Spleen (tissue), 11 donors: Measurements from ENCODE around the gene CLCN5. TPM values are rescaled to one million over a fixed set of nuclear protein-coding genes. Genes with fewer than 3 reads are reported as not detected.

Experiments used
- DNase-seq: peaks from one replicate; pipeline ENCODE4 v3.0.0-alpha.2; 2020
- H3K27ac ChIP-seq, 8 donors: fragments of 200-600 bp; sonication (generic) in 7 of 8; 1 replicate in 4 of 8; 2 replicates in 4 of 8; pipeline versions ENCODE4 v1.5.0 to v1.8.0; 2016 to 2021; ENCODE audit warnings: inconsistent platforms in 4 of 8, mild to moderate bottlenecking in 4 of 8, moderate library complexity in 1 of 8
- H3K27me3 ChIP-seq, 7 donors: fragments of 200-600 bp; sonication (generic) in 6 of 7; replicated peaks in 1 of 7; 1 replicate in 4 of 7; 2 replicates in 3 of 7; pipeline versions ENCODE4 v1.5.0 to v1.8.0; 2016 to 2021; ENCODE audit warnings: inconsistent platforms in 3 of 7, mild to moderate bottlenecking in 1 of 7
- H3K36me3 ChIP-seq, 6 donors: fragments of 200-600 bp; sonication (generic) in 5 of 6; 1 replicate in 4 of 6; 2 replicates in 2 of 6; pipeline versions ENCODE4 v1.5.0 to v1.8.0; 2016 to 2021; ENCODE audit warnings: inconsistent platforms in 2 of 6
- H3K4me1 ChIP-seq, 6 donors: fragments of 200-600 bp; sonication (generic) in 5 of 6; 1 replicate in 3 of 6; 2 replicates in 3 of 6; pipeline versions ENCODE4 v1.5.0 to v1.8.0; 2016 to 2021; ENCODE audit warnings: inconsistent platforms in 3 of 6
- H3K4me3 ChIP-seq, 8 donors: fragments of 200-600 bp; sonication (generic) in 7 of 8; 1 replicate in 4 of 8; 2 replicates in 4 of 8; pipeline versions ENCODE4 v1.5.0 to v1.8.0; 2016 to 2021; ENCODE audit warnings: inconsistent platforms in 4 of 8, mild to moderate bottlenecking in 4 of 8, moderate library complexity in 2 of 8
- H3K9me3 ChIP-seq, 8 donors: fragments of 200-600 bp; sonication (generic) in 7 of 8; 1 replicate in 4 of 8; 2 replicates in 4 of 8; pipeline versions ENCODE4 v1.5.0 to v1.8.0; 2016 to 2021; ENCODE audit warnings: inconsistent platforms in 4 of 8
- CTCF ChIP-seq, 11 experiments: fragments of 200-600 bp in 7 of 11; fragments of 450-650 bp in 4 of 11; sonication (generic) in 4 of 11; IDR thresholded peaks in 8 of 11; conservative IDR thresholded peaks in 3 of 11; 1 replicate in 7 of 11; 2 replicates in 4 of 11; pipeline versions ENCODE4 v1.4.0 to v1.8.0; 2016 to 2021; ENCODE audit warnings: antibody characterized with exemption in 11 of 11, inconsistent platforms in 4 of 11, mild to moderate bottlenecking in 1 of 11
- POLR2A ChIP-seq, 3 donors: fragments of 450-650 bp; IDR thresholded peaks; one replicate each; pipeline ENCODE4 v1.5.1; 2017; ENCODE audit warnings: antibody characterized with exemption in 3 of 3, mild to moderate bottlenecking in 1 of 3
- POLR2AphosphoS5 ChIP-seq, 3 donors: sonication (generic); formaldehyde crosslinking; IDR thresholded peaks; one replicate each; pipeline ENCODE4 v1.5.1; 2017; ENCODE audit warnings: antibody characterized with exemption in 3 of 3
- WGBS, 5 donors: extraction: QIAGEN DNeasy Blood & Tissue Kit in 3 of 5; methylation state at CpG; one replicate each; pipeline versions ENCODE4 v1.1.5 to v1.1.7; 2013 to 2018; 5-methylcytosine and 5-hydroxymethylcytosine counted together
- intact Hi-C: fragments of 100-400 bp; cut with DNase I; formaldehyde crosslinking; loops from one replicate; pipeline ENCODE4 v1.15.0; 2023; ENCODE audit warnings: low total_unique reads
- polyA plus RNA-seq, 3 donors: library from polyadenylated mRNA; stranded (reverse); fragments of 200-250 nt; gene quantifications; one replicate each; pipeline ENCODE4 v1.2.1, GENCODE V29; 2013
- total RNA-seq, 7 donors: library from RNA; depleted of rRNA in 3 of 7; stranded (reverse); fragments of >200 nt in 3 of 7; fragmentation: NEBNext Ultra II Directional in 4 of 7; extraction: Animal tissue kit (Norgen Biotek cat#: 25700) in 4 of 7; gene quantifications; one replicate each; pipeline versions ENCODE4 v1.1.0 to v1.2.1, GENCODE V29; 2016 to 2021
- donor health status: healthy with polysubstance abuse.
- donor health status: DM: no; HTN: no; CAD: no; lungs with moderate emphysema.
- donor health status: DM: no; HTN: no; CAD: no.
- donor health status: Bipolar disorder and iron deficiency.
- donor health status: healthy.
- donor health status: DM: no; HTN: no; CAD: no.
- donor health status: DM: yes; HTN: yes; CAD: no.

Gene CLCN5
- total and polyA plus RNA-seq, 10 donors, result 0.71 to 8.9 (median 6.3) TPM

GRCh38 chrX:49901048-49901447 lies 21.3 kb upstream of the CLCN5 start:
- H3K27ac ChIP-seq, result no peak overlapping the region
- H3K9me3 ChIP-seq, result peaks cover 0 to 22% (median 10%) of the 10 kb centered on the region in 8 donors
- H3K36me3 ChIP-seq, result no peaks in the 10 kb centered on the region
- no peak for DNase-seq
- no peak for TF ChIP-seq POLR2AphosphoS5 (IDR thresholded peaks at IDR 0.05)
- no peak for TF ChIP-seq CTCF (IDR thresholded peaks at IDR 0.05 in 8 of 11, conservative IDR thresholded peaks at IDR 0.05 in 3 of 11)
- TF ChIP-seq POLR2A (IDR thresholded peaks at IDR 0.05), result no peak
- H3K4me3 ChIP-seq, result no peak overlapping the region
- intact Hi-C loops, result no loop called here
- H3K27me3 ChIP-seq, result peaks cover 0 to 16% (median 6%) of the 10 kb centered on the region in 7 donors
- no peaks in the 10 kb centered on the region for H3K4me1 ChIP-seq

DNA sequence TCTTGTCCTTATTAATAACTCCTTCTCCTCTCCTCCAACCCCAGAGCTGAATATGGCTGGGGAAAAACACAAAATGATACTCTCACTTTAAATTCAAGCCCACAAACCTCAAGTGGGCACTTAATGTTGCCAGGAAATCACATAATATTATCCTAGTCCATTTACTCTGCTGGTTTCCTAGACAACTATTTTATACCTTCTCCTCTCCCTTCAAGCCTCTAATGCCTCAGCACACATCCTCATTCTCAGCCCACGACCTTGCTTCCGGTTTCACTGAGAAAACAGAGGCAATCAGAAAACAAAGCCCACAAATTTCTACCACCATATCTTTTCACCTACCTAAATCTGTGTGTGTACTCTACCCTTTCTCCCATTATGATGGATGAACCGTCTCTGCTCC lies 12.1 kb upstream of the CLCN5 start:
- no peak for TF ChIP-seq POLR2A (IDR thresholded peaks at IDR 0.05)
- TF ChIP-seq CTCF (IDR thresholded peaks at IDR 0.05 in 8 of 11, conservative IDR thresholded peaks at IDR 0.05 in 3 of 11), result no peak
- no peak for TF ChIP-seq POLR2AphosphoS5 (IDR thresholded peaks at IDR 0.05)
- Histone ChIP-seq H3K36me3 (no peaks in the 10 kb centered on the region), H3K27me3 (peaks cover 0 to 9% (median 0%) of the 10 kb centered on the region in 7 donors), H3K4me3 (no peak overlapping the region), H3K4me1 (no peaks in the 10 kb centered on the region), H3K9me3 (no peaks in the 10 kb centered on the region), H3K27ac (no peak overlapping the region)
- intact Hi-C loops, result loop anchor here (10.0 kb wide), 2 partner anchors 174 to 674 kb away; no protein-coding TSS in a partner anchor
- 14 to 34% (median 25%) methylated on average over 3 of the region's 3 CpGs for WGBS, 5 donors
- DNase-seq, result no peak

GRCh38 chrX:49912086-49912485 lies 10.3 kb upstream of the CLCN5 start:
- no peak for TF ChIP-seq POLR2A (IDR thresholded peaks at IDR 0.05)
- no peak for TF ChIP-seq POLR2AphosphoS5 (IDR thresholded peaks at IDR 0.05)
- no peak for TF ChIP-seq CTCF (IDR thresholded peaks at IDR 0.05 in 8 of 11, conservative IDR thresholded peaks at IDR 0.05 in 3 of 11)
- Histone ChIP-seq H3K27ac (no peak overlapping the region), H3K9me3 (no peaks in the 10 kb centered on the region), H3K36me3 (no peaks in the 10 kb centered on the region), H3K27me3 (peaks cover 0 to 9% (median 0%) of the 10 kb centered on the region in 7 donors), H3K4me1 (no peaks in the 10 kb centered on the region), H3K4me3 (no peak overlapping the region)
- intact Hi-C loops, result loop anchor here (10.0 kb wide), 2 partner anchors 173 to 673 kb away; no protein-coding TSS in a partner anchor
- WGBS, 5 donors, result 67 to 95% (median 84%) methylated on average over 1 to 3 of the region's 3 CpGs
- DNase-seq, result no peak

DNA sequence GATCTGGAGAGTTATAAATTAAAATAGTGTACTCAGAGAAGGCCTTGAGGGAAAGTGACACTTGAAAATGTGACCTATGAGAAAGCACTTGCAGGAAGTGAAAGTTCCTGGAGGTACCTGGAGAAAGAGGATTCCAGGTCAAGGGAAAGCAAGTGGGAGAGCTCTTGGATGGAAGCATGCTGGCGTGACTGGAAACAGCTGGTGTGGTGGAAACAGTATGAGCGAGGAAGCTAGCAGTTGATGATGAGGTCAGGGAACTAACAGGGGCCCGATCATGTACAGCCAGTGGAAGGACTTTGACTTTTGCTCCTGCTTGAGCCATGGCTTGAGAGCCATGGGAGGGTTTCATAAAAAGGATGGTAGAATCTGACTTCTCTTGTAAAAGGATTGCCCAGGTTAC lies 9.5 kb upstream of the CLCN5 start:
- DNase-seq, result no peak
- no peaks in the 10 kb centered on the region for H3K9me3 ChIP-seq
- no peak for TF ChIP-seq POLR2A (IDR thresholded peaks at IDR 0.05)
- no peak for TF ChIP-seq POLR2AphosphoS5 (IDR thresholded peaks at IDR 0.05)
- no peak for TF ChIP-seq CTCF (IDR thresholded peaks at IDR 0.05 in 8 of 11, conservative IDR thresholded peaks at IDR 0.05 in 3 of 11)
- H3K27me3 ChIP-seq, result peaks cover 0 to 9% (median 0%) of the 10 kb centered on the region in 7 donors
- H3K4me1 ChIP-seq, result no peaks in the 10 kb centered on the region
- intact Hi-C loops, result loop anchor here (10.0 kb wide), 2 partner anchors 172 to 672 kb away; no protein-coding TSS in a partner anchor
- H3K4me3 ChIP-seq, result no peak overlapping the region
- WGBS, 5 donors, result 56 to 73% (median 66%) methylated on average over 3 of the region's 3 CpGs
- H3K36me3 ChIP-seq, result no peaks in the 10 kb centered on the region
- no peak overlapping the region for H3K27ac ChIP-seq
